Activated CD4-positive, alpha-beta memory T cell treated with anti-CD3 and anti-CD28 coated beads for 36 hours (primary cell): ENCODE results near the gene SRRM3. TPM values are rescaled to one million over a fixed set of nuclear protein-coding genes. Genes with fewer than 3 reads are reported as not detected.
A peak's percentile ranks its signal among the peaks of the same experiment; 100 is the strongest.
"Not testable (repeated sequence)": the region's sequence is repeated elsewhere in the genome, so short reads cannot be mapped to it uniquely, and the experiment has no call there.

ENCODE experiments used
- CTCF ChIA-PET: fragments of 350-600 bp; sonication (Branson Sonifier 250); formaldehyde crosslinking; loops from one replicate; lab custom pipeline; 2021; ENCODE audit warnings: antibody characterized with exemption, inconsistent platforms; lab: Charles Lee
- POLR2A ChIA-PET: fragments of 350-600 bp; sonication (Branson Sonifier 250); formaldehyde crosslinking; loops from one replicate; lab custom pipeline; 2021; ENCODE audit warnings: antibody characterized with exemption; lab: Charles Lee
- DNase-seq: peaks from one replicate; pipeline ENCODE4 v3.0.0-alpha.2; 2020
- H3K27ac Mint-ChIP-seq: one replicate; pipeline ENCODE4 v1.8.0; 2021; ENCODE audit warnings: mixed read lengths
- H3K27me3 Mint-ChIP-seq: one replicate; pipeline ENCODE4 v1.8.0; 2021; ENCODE audit warnings: mixed read lengths
- H3K36me3 Mint-ChIP-seq: one replicate; pipeline ENCODE4 v1.8.0; 2021; ENCODE audit warnings: mixed read lengths
- H3K4me1 Mint-ChIP-seq: one replicate; pipeline ENCODE4 v1.8.0; 2021; ENCODE audit warnings: low read depth, mixed read lengths
- H3K4me3 Mint-ChIP-seq: one replicate; pipeline ENCODE4 v1.8.0; 2021; ENCODE audit warnings: mild to moderate bottlenecking, mixed read lengths
- H3K9me3 Mint-ChIP-seq: one replicate; pipeline ENCODE4 v1.8.0; 2021; ENCODE audit warnings: mixed read lengths
- intact Hi-C: fragments of 100-400 bp; cut with micrococcal nuclease; formaldehyde crosslinking; loops from one replicate; pipeline ENCODE4 v1.15.1; 2023
- total RNA-seq, 2 experiments: library from RNA; stranded (reverse); gene quantifications; one replicate each; pipeline ENCODE4 v1.2.3, GENCODE V29; 2021

SRRM3 gene
- total RNA-seq, 2 experiments from 2014 or later, result not detected

DNA sequence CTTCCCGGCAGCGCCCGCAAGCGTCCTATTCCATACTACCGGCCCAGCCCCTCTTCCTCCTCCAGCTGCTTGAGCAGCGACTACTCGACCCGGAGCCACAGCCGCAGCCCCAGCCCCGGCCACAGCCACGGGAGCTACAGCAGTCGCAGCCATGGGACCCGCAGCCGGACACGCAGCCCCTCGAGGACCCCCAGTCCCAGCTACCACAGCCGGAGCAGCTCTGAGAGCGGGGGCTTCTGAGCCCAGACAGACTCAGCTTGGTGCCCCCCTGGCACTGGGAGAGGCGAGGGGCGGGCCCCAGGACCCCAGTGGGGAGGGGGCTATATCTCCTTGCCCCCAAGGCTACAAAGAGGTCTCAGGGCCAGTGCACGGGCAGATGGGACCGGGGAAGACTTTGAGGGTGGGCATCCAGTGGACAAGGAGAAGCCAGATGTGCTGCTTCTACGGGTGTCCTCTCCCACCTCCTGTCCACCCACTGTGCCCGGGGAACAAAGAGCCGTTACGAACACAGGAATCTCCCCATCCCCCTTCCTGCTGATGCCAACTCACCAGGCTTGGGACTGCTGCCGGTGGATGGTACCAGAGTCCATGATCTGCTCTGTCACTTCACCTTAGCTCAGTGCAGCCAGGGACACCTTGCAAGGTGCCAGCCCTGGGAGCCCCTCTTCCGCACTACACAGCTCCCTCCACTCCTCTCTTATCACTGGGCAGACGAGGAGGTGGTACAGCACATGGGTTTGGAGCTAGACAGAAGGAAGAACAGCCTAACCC, 84.1 kb downstream of the SRRM3 start:
- no peaks in the 10 kb centered on the region for H3K36me3 Mint-ChIP-seq
- DNase-seq, result no peak
- H3K4me3 Mint-ChIP-seq, result no peak overlapping the region
- peaks cover 5% of the 10 kb centered on the region for H3K4me1 Mint-ChIP-seq
- ChIA-PET CTCF (interaction anchor here (1.7 kb wide), 1 partner anchor 28 kb away, joined by 11 read pairs; no protein-coding TSS in a partner anchor), POLR2A (interaction anchor here (0.7 kb wide), 1 partner anchor 33 kb away, joined by 3 read pairs; no protein-coding TSS in a partner anchor)
- no peak overlapping the region for H3K27ac Mint-ChIP-seq
- intact Hi-C loops, result no loop called here
- H3K27me3 Mint-ChIP-seq, result peaks cover 20% of the 10 kb centered on the region
- H3K9me3 Mint-ChIP-seq, result no peaks in the 10 kb centered on the region

DNA sequence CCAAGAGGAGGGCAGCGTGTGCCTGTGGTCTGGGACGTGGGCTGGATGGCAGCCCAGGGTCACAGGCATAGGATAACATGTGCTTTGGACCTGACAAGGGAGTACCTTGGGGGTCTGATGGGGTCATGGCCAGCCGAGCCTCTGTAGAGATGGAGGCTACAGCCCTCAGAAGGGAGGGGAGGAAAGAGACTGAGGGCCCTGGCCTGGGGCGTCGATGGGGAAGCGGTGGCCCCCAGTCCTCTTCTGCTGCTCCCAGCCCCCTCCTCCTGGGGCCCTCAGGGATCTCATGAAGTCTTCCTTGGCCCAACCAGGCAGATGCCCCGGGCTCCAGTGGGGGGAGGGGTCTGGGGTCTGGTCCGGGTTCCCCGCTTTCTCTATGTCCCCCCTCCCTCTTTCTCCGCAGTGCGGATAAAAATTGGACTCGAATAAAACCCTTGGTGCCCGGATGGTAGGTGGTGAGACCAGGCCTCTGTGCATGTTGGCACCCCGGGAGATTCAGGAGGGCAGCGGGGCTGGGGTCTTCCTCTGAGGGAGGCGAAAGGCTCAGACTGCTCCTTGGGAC, 85.2 kb downstream of the SRRM3 start:
- Mint-ChIP-seq H3K4me1 (peaks cover 10% of the 10 kb centered on the region), H3K36me3 (no peaks in the 10 kb centered on the region), H3K27ac (no peak overlapping the region), H3K27me3 (peaks cover 15% of the 10 kb centered on the region), H3K4me3 (no peak overlapping the region), H3K9me3 (no peaks in the 10 kb centered on the region)
- intact Hi-C loops, result no loop called here
- no peak for DNase-seq
- CTCF ChIA-PET, result interaction anchor here (1.0 to 1.7 kb wide), 2 partner anchors 11 to 27 kb away, joined by 3 to 11 read pairs; no protein-coding TSS in a partner anchor
- POLR2A ChIA-PET, result no interaction called here

DNA sequence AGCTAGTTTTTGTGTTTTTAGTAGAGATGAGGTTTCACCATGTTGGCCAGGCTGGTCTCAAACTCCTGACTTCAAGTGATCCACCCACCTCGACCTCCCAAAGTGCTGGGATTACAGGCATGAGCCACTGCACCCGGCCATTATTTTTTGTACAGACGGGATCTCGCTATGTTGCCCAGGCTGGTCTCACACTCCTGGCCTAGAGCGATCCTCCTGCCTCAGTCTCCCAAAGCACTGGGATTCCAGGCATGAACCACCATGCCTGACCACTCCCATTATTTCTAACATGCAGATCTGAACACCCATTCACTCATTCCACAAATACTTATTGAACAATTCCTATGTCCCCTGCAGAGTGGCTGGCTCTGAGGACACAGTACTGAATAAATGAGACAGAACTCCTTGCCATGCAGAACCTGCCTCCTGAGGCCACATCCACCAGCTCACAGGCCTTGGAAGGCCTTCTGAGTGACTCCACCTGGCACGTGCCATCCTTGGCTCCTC, 89.2 kb downstream of the SRRM3 start:
- H3K9me3 Mint-ChIP-seq, H3K36me3 Mint-ChIP-seq, DNase-seq, H3K27me3 Mint-ChIP-seq, H3K4me1 Mint-ChIP-seq: not testable (repeated sequence)
- H3K4me3 Mint-ChIP-seq, result peak overlapping the region; percentile 0
- CTCF ChIA-PET, result interaction anchor here (0.6 to 2.7 kb wide), 27 partner anchors 8 to 449 kb away, joined by 3 to 43 read pairs (median 4); partner anchors contain the start of genes HSPB1 and ZP3
- peak overlapping the region; percentile 61 for H3K27ac Mint-ChIP-seq
- intact Hi-C loops, result loop anchor here (1.0 to 2.0 kb wide), 5 partner anchors 11 to 112 kb away; partner anchors contain the start of gene HSPB1
- POLR2A ChIA-PET, result interaction anchor here (0.7 to 1.2 kb wide), 4 partner anchors 12 to 27 kb away, joined by 3 to 6 read pairs (median 4); partner anchors contain the start of gene HSPB1

- Mint-ChIP-seq H3K9me3 (no peaks in the 10 kb centered on the region), H3K36me3 (no peaks in the 10 kb centered on the region), H3K27ac (peak overlapping the region; percentile 61), H3K27me3 (no peaks in the 10 kb centered on the region), H3K4me1 (peaks cover 10% of the 10 kb centered on the region), H3K4me3 (peak overlapping the region; percentile 0)
- ChIA-PET CTCF (interaction anchor here (0.6 to 2.7 kb wide), 29 partner anchors 9 to 449 kb away, joined by 3 to 43 read pairs (median 5); partner anchors contain the start of genes HSPB1 and ZP3), POLR2A (interaction anchor here (0.7 to 1.2 kb wide), 4 partner anchors 11 to 26 kb away, joined by 3 to 6 read pairs (median 4); partner anchors contain the start of gene HSPB1)
- DNase-seq, result peak; percentile 96
- intact Hi-C loops, result loop anchor here (1.0 to 2.0 kb wide), 5 partner anchors 11 to 113 kb away; partner anchors contain the start of gene HSPB1
Measured at GRCh38 chr7:76291351-76292212, 89.9 kb downstream of the SRRM3 start.

DNA sequence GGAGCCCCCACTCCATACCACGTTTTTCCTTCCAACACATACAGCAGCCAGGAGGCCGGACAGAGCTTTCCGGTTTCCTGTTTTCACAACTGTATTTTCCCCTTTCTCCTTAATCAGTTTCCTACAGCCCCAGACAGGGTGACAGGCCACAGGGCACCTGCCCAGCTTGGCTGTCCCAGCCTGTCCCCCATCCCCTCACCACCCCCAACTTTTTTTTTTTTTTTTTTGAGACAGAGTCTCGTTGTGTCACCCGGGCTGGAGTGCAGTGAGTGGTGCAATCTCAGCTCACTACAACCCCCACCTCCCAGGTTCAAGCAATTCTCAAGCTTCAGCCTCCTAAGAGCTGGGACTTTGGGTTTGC, 90.5 kb downstream of the SRRM3 start:
- Mint-ChIP-seq H3K9me3 (no peaks in the 10 kb centered on the region), H3K27ac (no peak overlapping the region), H3K36me3 (no peaks in the 10 kb centered on the region), H3K4me3 (no peak overlapping the region), H3K27me3 (no peaks in the 10 kb centered on the region), H3K4me1 (peaks cover 10% of the 10 kb centered on the region)
- no peak for DNase-seq
- CTCF ChIA-PET, result interaction anchor here (0.7 to 2.7 kb wide), 10 partner anchors 10 to 114 kb away, joined by 3 to 43 read pairs (median 8); no protein-coding TSS in a partner anchor
- intact Hi-C loops, result no loop called here
- POLR2A ChIA-PET, result no interaction called here

DNA sequence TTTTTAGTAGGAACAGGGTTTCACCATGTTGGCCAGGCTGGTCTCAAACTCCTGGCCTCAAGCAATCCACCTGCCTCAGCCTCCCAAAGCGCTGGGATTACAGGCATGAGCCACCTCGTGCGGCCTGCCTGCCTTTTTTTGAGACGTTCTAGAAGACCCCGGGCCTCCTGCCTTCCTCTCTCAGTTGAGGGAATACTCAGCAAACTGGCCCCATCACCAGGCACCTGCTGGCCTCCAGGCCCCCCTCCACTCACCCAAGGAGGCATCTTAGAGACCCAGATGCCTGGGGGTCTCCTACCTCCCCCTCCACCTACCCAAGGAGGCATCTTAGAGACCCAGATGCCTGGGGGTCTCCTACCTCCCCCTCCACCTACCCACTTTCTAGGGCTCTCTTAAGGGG, 91.2 kb downstream of the SRRM3 start:
- intact Hi-C loops, H3K36me3 Mint-ChIP-seq: not testable (repeated sequence)
- CTCF ChIA-PET, result interaction anchor here (0.7 to 2.7 kb wide), 8 partner anchors 9 to 114 kb away, joined by 3 to 43 read pairs (median 12); no protein-coding TSS in a partner anchor

DNA sequence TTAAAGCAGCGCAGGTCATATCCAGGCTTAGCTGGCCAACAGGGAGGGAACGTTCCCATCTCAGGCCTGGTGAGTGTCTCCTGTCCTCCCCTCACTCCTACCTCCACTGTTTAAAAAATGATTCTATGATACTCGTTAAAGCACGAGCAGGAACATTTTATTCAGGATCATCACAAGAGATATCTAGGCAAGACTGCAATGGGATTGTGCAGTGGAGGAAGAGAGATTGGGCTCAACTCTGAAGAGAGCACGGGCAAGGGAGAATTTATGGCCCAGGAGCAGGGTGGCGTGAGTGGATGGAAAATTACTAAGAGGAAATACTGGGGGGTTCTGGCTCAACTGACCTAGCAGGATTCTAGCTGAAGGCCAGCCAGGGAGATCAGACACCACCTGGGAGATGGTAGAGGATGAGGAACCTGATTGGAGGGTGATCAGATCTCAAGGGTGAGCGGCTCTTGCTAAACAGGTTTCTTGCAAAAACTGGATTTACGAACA, 91.8 kb downstream of the SRRM3 start:
- Mint-ChIP-seq H3K9me3 (no peaks in the 10 kb centered on the region), H3K27ac (no peak overlapping the region), H3K36me3 (no peaks in the 10 kb centered on the region), H3K27me3 (no peaks in the 10 kb centered on the region), H3K4me3 (no peak overlapping the region), H3K4me1 (peaks cover 10% of the 10 kb centered on the region)
- CTCF ChIA-PET, result interaction anchor here (0.7 to 1.3 kb wide), 2 partner anchors 9 to 21 kb away, joined by 3 to 4 read pairs; partner anchors contain the start of gene HSPB1
- DNase-seq, result no peak
- POLR2A ChIA-PET, result no interaction called here
- intact Hi-C loops, result no loop called here

More for the DNA sequence above, 91.2 kb downstream of the SRRM3 start:
- H3K4me1 Mint-ChIP-seq, H3K4me3 Mint-ChIP-seq, H3K27me3 Mint-ChIP-seq, DNase-seq, H3K27ac Mint-ChIP-seq, H3K9me3 Mint-ChIP-seq, POLR2A ChIA-PET: not testable (repeated sequence)

DNA sequence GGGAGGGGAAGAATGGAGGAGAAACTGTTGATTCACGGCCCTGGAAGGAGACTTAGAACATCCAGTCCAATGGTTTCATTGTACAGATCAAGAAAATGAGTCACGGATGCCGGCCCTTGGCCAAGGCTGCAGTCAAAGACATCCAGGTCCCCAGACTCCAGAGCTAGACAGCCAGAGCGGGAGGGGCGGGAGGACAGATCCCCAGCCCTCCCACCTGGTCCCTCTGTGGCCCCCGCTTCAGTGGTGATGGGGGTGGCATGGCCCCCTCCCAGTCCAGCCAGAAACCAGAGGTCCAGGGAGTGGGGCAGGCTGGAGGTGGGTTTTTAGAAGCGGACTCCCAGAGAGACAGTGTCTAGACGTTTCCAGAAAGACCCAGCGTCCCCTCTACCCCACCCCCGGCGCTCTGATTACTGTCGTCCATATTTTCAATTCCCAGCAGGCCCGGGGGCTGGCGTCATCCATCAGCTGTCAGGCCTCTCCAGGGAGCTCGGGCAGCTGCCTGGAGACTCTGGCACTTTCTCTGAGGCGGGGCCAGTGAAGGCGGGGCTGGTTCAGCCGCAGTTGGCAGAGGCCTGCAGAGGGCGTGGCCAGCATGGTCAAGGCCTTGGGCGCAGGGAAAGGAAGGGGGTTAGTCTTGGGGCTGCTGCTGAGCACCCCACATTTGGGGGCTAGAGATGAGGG, 92.8 kb downstream of the SRRM3 start:
- DNase-seq, result no peak
- Mint-ChIP-seq H3K4me3 (no peak overlapping the region), H3K9me3 (no peaks in the 10 kb centered on the region), H3K36me3 (no peaks in the 10 kb centered on the region), H3K4me1 (peaks cover 10% of the 10 kb centered on the region), H3K27ac (no peak overlapping the region), H3K27me3 (no peaks in the 10 kb centered on the region)
- intact Hi-C loops, result no loop called here
- POLR2A ChIA-PET, result no interaction called here
- CTCF ChIA-PET, result interaction anchor here (1.3 kb wide), 1 partner anchor 8 kb away, joined by 3 read pairs; the partner anchor contains the start of gene HSPB1

DNA sequence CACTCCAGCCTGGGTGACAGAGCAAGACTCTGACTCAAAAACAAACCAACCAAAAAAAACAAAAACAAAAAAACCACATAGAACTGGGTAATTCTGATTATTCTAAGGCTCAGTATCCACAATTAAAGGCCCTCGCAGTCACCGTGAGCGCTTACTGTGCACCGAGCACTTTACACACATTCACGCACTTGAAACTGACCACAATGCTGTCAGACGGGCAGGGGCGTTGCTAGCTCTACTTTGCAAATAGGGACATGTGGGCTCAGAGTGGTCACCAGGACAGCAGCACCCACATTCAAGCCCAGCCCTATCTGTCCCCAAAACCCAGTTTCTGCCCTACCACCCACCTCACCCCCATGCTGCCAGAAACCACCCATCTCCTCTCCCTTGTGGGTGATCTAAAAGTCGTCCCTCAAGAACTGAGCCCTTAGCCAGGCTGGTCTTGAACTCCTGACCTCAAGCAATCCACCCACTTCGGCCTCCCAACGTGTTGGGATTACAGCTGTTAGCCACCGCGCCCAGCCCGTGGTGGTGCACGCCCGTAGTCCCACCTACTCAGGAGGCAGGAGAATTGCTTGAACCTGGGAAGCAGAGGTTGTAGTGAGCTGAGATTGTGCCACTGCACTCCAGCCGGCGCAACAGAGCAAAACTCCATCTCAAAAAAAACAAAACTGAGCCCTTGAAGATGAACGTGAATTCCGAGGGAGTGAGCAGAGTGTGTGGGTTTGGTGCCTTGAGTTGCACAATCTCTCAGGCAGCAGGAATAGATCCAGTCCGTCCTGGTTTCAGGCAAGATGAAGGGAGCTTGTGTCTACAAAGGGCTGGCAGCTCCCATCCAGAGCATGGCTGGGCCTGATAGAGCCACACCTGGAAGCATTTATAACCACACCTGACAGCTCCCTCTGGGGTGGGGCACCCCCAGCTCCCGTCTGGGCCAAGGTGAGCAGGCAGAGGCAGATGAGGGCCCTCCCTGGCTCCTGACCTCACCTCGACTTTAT, 95.3 kb downstream of the SRRM3 start:
- no peak for DNase-seq
- ChIA-PET CTCF (interaction anchor here (0.8 to 2.4 kb wide), 3 partner anchors 10 to 19 kb away, joined by 3 to 16 read pairs (median 4); no protein-coding TSS in a partner anchor), POLR2A (interaction anchor here (1.0 kb wide), 1 partner anchor 22 kb away, joined by 3 read pairs; no protein-coding TSS in a partner anchor)
- Mint-ChIP-seq H3K36me3 (no peaks in the 10 kb centered on the region), H3K27ac (no peak overlapping the region), H3K27me3 (no peaks in the 10 kb centered on the region), H3K4me3 (no peak overlapping the region), H3K9me3 (no peaks in the 10 kb centered on the region), H3K4me1 (peaks cover 1% of the 10 kb centered on the region)
- intact Hi-C loops, result no loop called here
